GM04504 (cell line): ENCODE data around the gene SHF.

ENCODE experiments used
- DNase-seq: peaks from one replicate; pipeline ENCODE4 v3.0.0-alpha.2; 2012; ENCODE audit warnings: low read depth

SHF gene

DNA sequence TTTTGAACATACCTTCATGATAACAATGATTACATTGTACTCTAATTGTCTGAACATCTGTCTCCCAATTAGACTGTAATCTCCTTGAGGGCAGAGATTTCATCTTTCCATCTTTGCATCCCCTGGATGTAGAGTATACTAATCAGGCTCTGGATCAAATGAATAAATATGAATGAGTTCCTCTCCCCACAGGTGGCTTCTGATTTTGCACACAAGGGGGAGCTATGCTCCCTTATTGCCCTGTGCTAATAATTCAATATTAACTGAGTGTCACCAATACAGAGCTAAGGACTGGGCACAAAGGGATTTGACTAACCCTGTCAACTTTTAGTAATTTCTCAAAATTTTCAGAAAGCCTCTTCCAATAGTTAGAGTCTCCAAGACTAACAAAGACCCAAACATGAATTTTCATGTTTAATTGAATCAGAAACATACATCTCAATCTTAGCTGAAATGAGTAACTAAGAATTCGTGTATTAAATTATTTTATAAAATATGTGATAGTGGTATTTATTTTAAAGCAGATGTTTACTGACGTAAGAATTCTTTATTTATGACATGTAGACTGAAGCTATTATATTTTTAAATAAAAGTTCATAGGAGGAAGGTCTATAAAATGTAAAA lies 61.1 kb downstream of the SHF start:
- DNase-seq: no peak

GRCh38 chr15:45123397-45123796 lies 64.4 kb downstream of the SHF start:
- no peak for DNase-seq

DNA sequence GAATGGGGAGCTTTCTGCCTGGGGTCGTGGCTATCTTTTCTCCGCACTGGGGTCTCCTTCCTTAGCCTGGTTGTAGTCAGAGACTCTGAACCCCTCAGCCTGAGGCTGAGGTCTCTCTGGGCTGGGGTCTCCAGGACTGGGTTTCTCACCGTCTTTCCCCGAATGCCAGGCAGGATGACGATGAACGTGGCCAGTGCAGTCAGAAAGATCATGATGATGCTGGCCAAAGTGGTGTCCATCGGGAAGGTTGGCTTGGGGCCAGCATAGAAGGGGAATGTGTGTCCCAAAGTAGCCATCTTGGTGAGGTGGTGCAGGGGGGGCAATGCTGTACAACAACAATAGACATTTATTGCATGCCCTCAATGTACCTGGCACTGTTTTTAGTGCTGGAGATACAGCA lies 65.0 kb downstream of the SHF start:
- no peak for DNase-seq

GRCh38 chr15:45121706-45122417 lies 65.9 kb downstream of the SHF start:
- DNase-seq: peak; percentile 59

- no peak for DNase-seq
Measured at GRCh38 chr15:45121020-45121419, 66.7 kb downstream of the SHF start.

DNA sequence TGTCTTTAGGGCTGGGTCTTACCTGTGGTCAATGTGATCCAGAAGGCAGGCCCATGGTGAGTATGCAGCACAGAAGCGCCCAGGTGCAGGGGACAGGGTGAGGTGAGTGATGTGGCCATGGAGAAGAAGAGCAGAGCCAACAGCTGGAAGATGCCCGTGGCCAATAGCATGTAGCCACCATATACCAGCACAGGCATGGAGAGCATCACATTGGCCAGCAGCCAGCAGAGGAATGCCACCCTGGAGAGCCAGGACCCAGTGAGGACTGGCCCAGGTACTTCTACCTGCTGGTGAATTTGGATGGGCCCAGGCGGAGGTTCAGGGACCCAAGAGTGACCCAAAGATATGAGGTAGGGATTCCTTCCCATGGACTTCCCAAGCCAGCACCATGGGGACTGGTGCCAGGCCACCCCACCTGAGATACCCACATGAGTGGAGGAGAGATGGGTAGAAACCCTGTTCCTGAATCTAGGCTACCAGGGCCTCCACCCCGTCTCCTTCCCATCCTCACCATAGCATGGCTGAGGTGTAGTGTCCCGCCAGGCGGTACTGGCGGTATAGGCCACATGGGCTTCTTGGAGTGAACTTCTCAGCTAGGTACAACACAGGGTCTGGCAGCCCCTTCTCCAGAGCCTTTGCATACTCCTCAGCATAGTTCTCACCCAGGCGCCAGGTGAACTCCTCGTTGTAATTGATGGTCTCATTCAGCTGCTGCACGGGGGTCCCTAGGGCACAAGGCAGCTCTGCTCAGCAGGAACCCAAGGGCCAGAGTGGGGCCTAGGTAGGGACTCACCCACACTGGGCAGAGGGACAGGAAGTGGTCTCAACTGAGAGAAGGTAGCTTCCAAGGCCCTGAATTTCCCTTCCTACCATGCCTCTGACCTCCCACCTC lies 67.4 kb downstream of the SHF start:
- DNase-seq: no peak

DNA sequence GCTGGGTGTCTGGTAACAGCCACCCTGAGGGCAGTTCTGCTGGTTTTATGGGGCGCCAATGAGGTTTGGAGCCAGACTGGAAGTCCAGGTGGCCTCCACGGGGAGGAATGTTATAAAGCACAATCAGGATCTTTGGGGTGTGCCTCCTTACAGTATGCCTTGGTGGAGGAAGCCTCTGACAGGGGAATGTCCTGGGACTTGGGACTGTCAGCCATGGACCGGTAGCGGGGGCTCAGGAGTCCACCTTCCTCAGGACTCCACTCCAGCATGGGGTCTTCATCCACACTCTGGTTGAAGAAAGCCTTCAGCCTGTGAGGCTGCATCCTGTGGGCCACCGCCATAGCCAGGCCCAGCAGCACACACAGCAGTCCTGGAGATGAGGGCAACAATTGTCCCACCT lies 68.8 kb downstream of the SHF start:
- DNase-seq: no peak

DNA sequence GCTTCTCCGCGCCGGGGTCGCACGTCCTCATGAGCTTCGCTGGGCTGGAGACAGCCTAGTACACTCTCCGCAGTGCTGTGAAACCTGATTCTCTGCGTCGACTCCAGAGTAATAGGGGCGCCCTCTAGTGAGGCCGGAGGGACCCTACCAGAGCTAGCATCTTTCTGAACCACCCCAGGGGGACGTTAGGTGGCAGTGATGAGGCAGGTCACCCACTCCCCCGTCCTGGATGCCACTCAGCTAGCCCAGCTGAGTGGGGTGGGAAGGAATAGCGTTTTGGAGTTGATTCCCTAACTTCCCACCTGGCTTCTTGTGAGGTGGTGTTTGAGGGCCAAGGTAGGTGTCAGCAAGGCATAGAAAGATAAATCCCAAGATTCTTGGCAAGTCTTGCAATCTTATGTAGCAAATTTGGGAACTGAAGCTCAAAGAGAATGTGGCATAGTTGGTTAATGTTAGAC lies 69.6 kb downstream of the SHF start:
- peak; percentile 70 for DNase-seq

GRCh38 chr15:45117308-45118130 lies 70.2 kb downstream of the SHF start:
- DNase-seq: no peak
